ENCODE measurements around the gene DENND1A.

The DENND1A gene

GRCh38 chr9:123525957-123526356, 404.0 kb downstream of the DENND1A start:
- DNase-seq (ENCODE audit: insufficient read length, low spot score) (no peak), FAIRE-seq (no peak)
- no peak for TF ChIP-seq CTCF (IDR thresholded peaks at IDR 0.05; ENCODE audit: insufficient read depth, missing control alignments)

- no peak for TF ChIP-seq CTCF (IDR thresholded peaks at IDR 0.05; ENCODE audit: insufficient read depth, missing control alignments)
- no peak for FAIRE-seq
- DNase-seq (ENCODE audit: insufficient read length, low spot score) = no peak
Observed at GRCh38 chr9:123525424-123525823, 404.5 kb downstream of the DENND1A start.

GRCh38 chr9:123524866-123525265, 405.1 kb downstream of the DENND1A start:
- DNase-seq (ENCODE audit: insufficient read length, low spot score) (no peak), FAIRE-seq (no peak)
- no peak for TF ChIP-seq CTCF (IDR thresholded peaks at IDR 0.05; ENCODE audit: insufficient read depth, missing control alignments)

- DNase-seq (ENCODE audit: insufficient read length, low spot score) (no peak), FAIRE-seq (no peak)
- no peak for TF ChIP-seq CTCF (IDR thresholded peaks at IDR 0.05; ENCODE audit: insufficient read depth, missing control alignments)
Observed at GRCh38 chr9:123523845-123524244, 406.1 kb downstream of the DENND1A start.

GRCh38 chr9:123523001-123523400, 406.9 kb downstream of the DENND1A start:
- FAIRE-seq (no peak), DNase-seq (ENCODE audit: insufficient read length, low spot score) (no peak)
- TF ChIP-seq CTCF (IDR thresholded peaks at IDR 0.05; ENCODE audit: insufficient read depth, missing control alignments) = no peak

GRCh38 chr9:123522251-123522650, 407.7 kb downstream of the DENND1A start:
- TF ChIP-seq CTCF (IDR thresholded peaks at IDR 0.05; ENCODE audit: insufficient read depth, missing control alignments) = no peak
- DNase-seq (ENCODE audit: insufficient read length, low spot score) = no peak
- no peak for FAIRE-seq

GRCh38 chr9:123518338-123518737, 411.6 kb downstream of the DENND1A start:
- no peak for TF ChIP-seq CTCF (IDR thresholded peaks at IDR 0.05; ENCODE audit: insufficient read depth, missing control alignments)
- DNase-seq (ENCODE audit: insufficient read length, low spot score) = no peak
- no peak for FAIRE-seq

Measured in D721Med (cell line).